Subcutaneous preadipocyte (primary cell): ENCODE data around the gene RIMS1. TPM values are rescaled to one million over a fixed set of nuclear protein-coding genes. Genes with fewer than 3 reads are reported as not detected.

Experiments
- total RNA-seq: library from RNA; depleted of rRNA; stranded (reverse); fragments of >200 nt; gene quantifications from 2 replicates; pipeline ENCODE4 v1.2.3, GENCODE V29; 2012

The RIMS1 gene
- not detected in 2 replicates for total RNA-seq

GRCh38 chr6:71886184-71887005 is at the start of gene RIMS1:
TSS of gene RIMS1 (plus strand) at chr6:71886550. CDS start at chr6:71887024, 474 bp downstream.

